DMS 273 treated with DMSO at 0.1 percent for 48 hours (cell line): ENCODE data around the gene USP47.

Experiments used
- DNase-seq: peaks from one replicate; lab custom pipeline; 2025; lab: John Stamatoyannopoulos, UW

The USP47 gene

GRCh38 chr11:11841723-11842420, at the start of gene USP47:
Gene USP47 (plus strand): TSS chr11:11841972. CDS start chr11:11842186, 214 bp downstream.
- peak; percentile 38 for DNase-seq

DNA sequence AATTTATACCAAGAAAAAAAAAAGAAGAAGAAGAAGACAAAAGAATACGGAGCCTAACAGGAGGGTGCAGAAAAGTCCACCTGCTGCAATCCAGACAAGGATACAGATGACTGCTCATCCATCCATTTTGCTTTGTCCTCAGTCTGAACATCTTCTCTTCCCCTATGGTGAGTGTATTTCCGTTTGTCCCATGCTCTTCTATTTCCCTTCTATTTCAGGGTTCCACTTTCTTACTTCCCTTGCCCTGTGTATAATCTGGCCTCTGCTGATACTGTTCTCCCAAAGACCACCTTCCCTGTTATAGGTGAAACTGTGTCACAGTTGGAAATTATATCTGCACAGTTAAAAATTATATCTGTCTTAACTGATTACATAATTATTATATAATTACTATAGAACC, 48.7 kb upstream of the USP47 start:
- DNase-seq: no peak

DNA sequence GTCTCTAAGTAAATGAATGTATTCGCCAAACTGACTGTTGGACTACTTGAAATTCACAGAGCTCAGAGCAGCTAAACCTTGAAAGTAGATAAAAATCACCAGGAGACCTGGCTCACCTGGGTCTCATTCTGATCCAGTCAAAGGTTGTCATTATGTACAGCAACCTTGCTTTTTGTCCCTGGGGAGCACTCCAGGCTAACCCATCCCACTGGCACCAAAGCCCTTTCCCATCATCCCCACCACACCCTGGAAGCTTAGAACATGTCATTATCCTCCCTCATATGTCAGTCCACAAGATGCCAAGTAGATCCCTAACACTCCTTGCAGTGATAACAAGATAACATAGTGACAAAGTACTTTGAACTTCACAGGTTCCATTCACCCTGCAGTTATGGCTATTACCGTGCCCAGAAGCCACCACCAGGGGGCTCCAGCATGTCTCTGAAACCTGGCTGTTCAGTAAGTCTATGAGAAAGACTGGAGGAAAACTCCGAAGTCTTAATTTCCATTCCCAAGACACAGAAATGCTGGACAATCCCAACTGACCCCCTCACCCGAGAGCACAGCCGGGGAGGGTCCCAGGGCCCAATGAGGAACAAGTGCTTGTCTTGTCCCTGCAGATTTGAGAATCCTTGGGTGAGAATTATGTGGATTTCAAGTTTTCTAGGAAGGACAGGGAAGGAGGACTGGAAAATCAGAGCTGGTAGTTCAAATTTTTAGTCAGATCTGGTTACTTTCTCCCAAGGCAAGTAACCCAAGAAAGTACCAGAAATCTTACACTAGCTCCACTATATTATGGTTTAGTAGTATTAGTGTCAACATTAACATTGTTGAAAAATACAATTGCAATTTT, 43.0 kb upstream of the USP47 start:
- DNase-seq: peak; percentile 4

DNA sequence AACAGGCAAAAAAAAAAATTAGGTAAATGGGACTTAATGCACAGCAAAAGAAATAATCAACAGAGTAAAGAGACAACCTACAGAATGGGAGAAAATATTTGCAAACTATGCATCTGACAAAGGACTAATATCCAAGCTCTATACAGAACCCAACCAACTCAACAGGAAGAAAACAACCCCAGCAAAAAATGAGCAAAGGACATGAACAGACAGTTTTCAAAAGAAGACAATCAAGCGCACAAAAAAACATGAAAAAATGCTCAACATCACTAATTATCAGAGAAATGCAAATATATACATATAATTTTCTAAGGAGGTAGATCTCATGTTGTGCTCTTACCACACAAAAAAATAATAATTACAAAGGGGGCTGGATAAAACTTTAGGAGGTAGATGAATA, 36.5 kb upstream of the USP47 start:
- DNase-seq: no peak

GRCh38 chr11:11806074-11806473, 35.7 kb upstream of the USP47 start:
- DNase-seq: no peak

DNA sequence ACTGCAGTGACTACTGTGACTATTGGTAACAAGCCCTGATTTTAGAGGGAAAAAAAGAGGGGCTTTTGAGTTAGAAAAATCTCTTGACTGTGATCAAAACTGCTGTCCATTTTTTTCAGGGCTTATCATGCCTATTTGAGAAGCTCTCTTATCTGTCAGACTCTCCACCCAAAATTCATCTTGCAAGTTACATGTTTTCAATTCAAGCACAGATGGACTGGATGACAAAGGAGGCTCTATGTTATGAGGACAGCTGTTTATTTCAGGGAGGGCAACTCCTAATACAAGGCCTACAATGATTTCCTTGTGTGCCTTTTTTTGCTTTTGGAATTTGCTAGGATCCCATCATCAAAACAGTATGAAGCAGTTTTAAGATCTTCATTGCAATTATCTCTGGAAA, 35.2 kb upstream of the USP47 start:
- DNase-seq: peak; percentile 17

GRCh38 chr11:11807811-11808782, 33.7 kb upstream of the USP47 start:
- no peak for DNase-seq

- DNase-seq: no peak
Observed at GRCh38 chr11:11808992-11809615, 32.7 kb upstream of the USP47 start.

GRCh38 chr11:11810764-11811726, 30.7 kb upstream of the USP47 start:
- no peak for DNase-seq

- no peak for DNase-seq
Observed at GRCh38 chr11:11813288-11813962, 28.3 kb upstream of the USP47 start.

- DNase-seq: no peak
Observed at GRCh38 chr11:11814614-11815452, 26.9 kb upstream of the USP47 start.

DNA sequence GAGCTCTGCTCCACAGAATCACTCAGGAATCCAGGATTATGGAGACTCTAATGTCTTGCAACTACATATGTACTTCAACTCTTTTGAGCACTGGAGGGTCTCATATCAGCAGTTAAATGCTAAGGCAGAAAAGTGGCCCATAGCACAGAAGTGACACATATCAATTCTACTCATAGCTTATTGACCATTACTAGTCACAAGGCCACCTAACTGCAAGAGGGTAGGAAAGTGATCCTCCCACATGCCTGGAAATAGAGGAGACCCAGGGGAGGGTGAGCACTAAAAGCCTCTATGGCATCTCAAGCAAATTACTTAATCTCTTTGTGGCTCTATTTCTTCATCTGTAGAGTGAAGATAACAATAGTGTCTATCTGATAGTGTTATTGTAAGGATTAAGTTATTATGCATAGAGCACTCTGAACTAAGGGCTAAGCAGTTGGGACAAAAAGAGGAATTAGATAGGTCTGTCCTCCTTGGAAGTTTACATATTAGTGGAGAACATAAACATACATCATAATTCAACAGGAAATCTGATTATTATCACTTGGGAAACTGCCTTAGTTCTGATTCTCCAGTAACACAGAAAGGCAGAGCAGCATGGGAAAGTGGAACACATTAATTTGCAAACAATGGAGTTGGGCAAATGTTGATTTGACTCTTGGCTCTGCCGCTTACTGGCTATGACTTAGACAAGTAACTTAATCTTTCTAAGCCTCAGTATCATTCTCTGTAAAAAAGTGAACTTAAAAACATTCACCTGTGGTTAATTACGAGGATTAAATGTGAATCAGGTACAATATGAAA, 25.1 kb upstream of the USP47 start:
- DNase-seq: no peak

- DNase-seq: no peak
Observed at GRCh38 chr11:11817957-11818356, 23.8 kb upstream of the USP47 start.

DNA sequence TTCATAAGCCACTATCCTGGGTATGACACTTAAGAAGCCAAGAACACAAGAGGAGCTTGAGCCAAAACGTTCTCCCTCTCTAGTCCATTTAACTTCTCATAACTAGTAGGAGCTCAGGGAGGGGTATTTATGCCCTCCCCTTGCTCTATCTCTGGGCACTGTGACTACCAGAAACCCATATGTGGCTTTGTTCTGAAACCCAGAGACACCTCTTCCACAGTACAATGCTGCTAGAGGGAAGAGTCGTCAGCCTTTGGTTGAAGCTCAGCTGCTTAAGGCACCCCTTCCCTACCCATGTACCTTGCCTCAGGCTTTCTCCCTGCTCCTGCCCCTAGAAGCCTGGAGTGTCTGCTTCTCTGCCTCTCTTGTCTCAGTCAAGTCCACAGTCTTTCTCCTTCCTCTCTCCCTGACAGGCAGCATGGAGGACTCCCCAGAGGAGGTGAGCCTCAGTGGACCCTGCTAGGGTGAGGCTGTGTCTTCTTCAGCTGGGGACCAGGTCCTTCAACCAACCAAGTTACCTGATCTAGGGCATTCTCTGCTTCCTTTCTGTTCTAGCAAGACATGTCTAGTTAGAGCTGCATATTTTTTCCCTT, 23.1 kb upstream of the USP47 start:
- DNase-seq: no peak

- DNase-seq: no peak
Observed at GRCh38 chr11:11821899-11822298, 19.9 kb upstream of the USP47 start.

GRCh38 chr11:11822946-11823345, 18.8 kb upstream of the USP47 start:
- DNase-seq: no peak

DNA sequence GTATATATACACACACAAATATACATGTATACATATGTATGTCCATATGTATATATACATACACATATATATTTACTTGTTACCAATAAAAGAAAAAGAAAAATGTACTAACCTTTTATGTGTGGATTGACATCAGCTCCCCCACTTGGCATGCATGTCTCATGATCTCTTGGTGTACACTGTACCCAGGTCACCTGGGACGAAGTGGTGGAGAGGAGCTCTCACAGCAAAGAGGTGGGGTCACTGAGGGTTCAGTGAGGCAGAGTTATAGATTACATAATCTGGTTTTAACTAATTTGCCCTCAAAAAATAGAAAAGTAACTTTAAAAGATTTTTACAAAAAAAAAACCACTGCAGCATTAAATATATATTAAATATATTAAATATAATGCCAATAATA, 15.5 kb upstream of the USP47 start:
- DNase-seq: no peak

DNA sequence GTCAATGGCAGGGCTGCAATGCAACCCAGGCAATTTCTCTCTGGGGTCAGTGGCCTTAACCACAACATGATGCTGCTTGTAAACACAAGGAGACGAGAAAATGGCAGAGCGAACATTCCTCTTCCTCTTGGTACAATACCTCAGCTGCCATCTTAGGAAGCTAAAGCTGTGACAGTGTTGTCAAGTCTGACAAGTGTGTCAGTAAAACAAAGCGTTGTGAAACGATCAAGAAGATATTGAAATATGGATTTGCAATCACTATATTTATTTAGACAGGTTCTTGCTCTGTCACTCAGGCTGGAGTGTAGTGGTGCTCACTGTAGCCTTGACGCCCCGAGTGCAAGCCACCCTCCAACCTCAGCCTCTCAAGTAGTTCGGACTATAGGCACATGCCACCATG, 14.5 kb upstream of the USP47 start:
- no peak for DNase-seq
